Activated B cell treated with CpG ODN at 0.5 μM for 24 hours (primary cell): ENCODE data around the gene AMZ1. TPM values are rescaled to one million over a fixed set of nuclear protein-coding genes. Genes with fewer than 3 reads are reported as not detected.

ENCODE experiments used
- ATAC-seq: fragments of 200-7000 bp; cut with Tn5 transposase; one replicate; pipeline ENCODE4 v1.10.0; 2021; ENCODE audit warnings: low read depth, mild to moderate bottlenecking, moderate library complexity
- CTCF ChIA-PET: fragments of 350-600 bp; sonication (Branson Sonifier 250); formaldehyde crosslinking; loops from one replicate; lab custom pipeline; 2021; ENCODE audit warnings: antibody characterized with exemption; lab: Charles Lee
- POLR2A ChIA-PET: fragments of 350-600 bp; sonication (Branson Sonifier 250); formaldehyde crosslinking; loops from one replicate; lab custom pipeline; 2021; ENCODE audit warnings: antibody characterized with exemption; lab: Charles Lee
- DNase-seq: peaks from one replicate; pipeline ENCODE4 v3.0.0; 2022
- H3K27ac Mint-ChIP-seq: one replicate; pipeline ENCODE4 v1.8.0; 2020; ENCODE audit warnings: mixed read lengths
- H3K27me3 Mint-ChIP-seq: one replicate; pipeline ENCODE4 v1.8.0; 2021; ENCODE audit warnings: mixed read lengths
- H3K36me3 Mint-ChIP-seq: one replicate; pipeline ENCODE4 v1.8.0; 2021; ENCODE audit warnings: low read depth, mixed read lengths
- H3K4me1 Mint-ChIP-seq: one replicate; pipeline ENCODE4 v1.8.0; 2021; ENCODE audit warnings: mixed read lengths
- H3K4me3 Mint-ChIP-seq: one replicate; pipeline ENCODE4 v1.8.0; 2020; ENCODE audit warnings: mild to moderate bottlenecking, mixed read lengths
- H3K9me3 Mint-ChIP-seq: one replicate; pipeline ENCODE4 v1.8.0; 2020; ENCODE audit warnings: mixed read lengths
- CTCF ChIP-seq: fragments of 200-600 bp; IDR thresholded peaks from one replicate; pipeline ENCODE4 v1.8.0; 2022; ENCODE audit warnings: antibody characterized with exemption, mild to moderate bottlenecking
- intact Hi-C: fragments of 100-400 bp; cut with micrococcal nuclease; formaldehyde crosslinking; loops from one replicate; pipeline ENCODE4 v1.15.1; 2024
- total RNA-seq: library from RNA; stranded (reverse); gene quantifications from 2 replicates; pipeline ENCODE4 v1.2.3, GENCODE V29; 2022

AMZ1 gene
- total RNA-seq, 1 donor from 2014 or later, result 8.3 TPM

GRCh38 chr7:2684501-2684900 is 3.5 kb upstream of the AMZ1 start:
- Mint-ChIP-seq H3K36me3 (no peaks in the 10 kb centered on the region), H3K27ac (no peak overlapping the region), H3K27me3 (peaks cover 19% of the 10 kb centered on the region), H3K4me3 (no peak overlapping the region), H3K9me3 (no peaks in the 10 kb centered on the region), H3K4me1 (peaks cover 8% of the 10 kb centered on the region)
- no peak for ATAC-seq
- intact Hi-C loops, result no loop called here
- no peak for DNase-seq
- ChIA-PET CTCF (no interaction called here), POLR2A (interaction anchor here (0.6 to 1.6 kb wide), 2 partner anchors 25 to 231 kb away, joined by 4 to 5 read pairs; no protein-coding TSS in a partner anchor)
- TF ChIP-seq CTCF, result no peak

- Mint-ChIP-seq H3K4me3 (no peak overlapping the region), H3K27me3 (peaks cover 27% of the 10 kb centered on the region), H3K9me3 (no peaks in the 10 kb centered on the region), H3K4me1 (peaks cover 8% of the 10 kb centered on the region), H3K36me3 (no peaks in the 10 kb centered on the region), H3K27ac (no peak overlapping the region)
- CTCF ChIA-PET, result interaction anchor here (1.4 kb wide), 1 partner anchor 23 kb away, joined by 6 read pairs; no protein-coding TSS in a partner anchor
- intact Hi-C loops, result loop anchor here (5.0 kb wide), 1 partner anchor 51 kb away; no protein-coding TSS in a partner anchor
- DNase-seq (no peak), ATAC-seq (no peak)
- TF ChIP-seq CTCF, result no peak
- POLR2A ChIA-PET, result interaction anchor here (1.1 to 2.3 kb wide), 2 partner anchors 24 to 157 kb away, joined by 3 to 6 read pairs; no protein-coding TSS in a partner anchor
These were observed 1.9 kb upstream of the AMZ1 start for GRCh38 chr7:2686101-2686500.

- H3K9me3 Mint-ChIP-seq, result no peaks in the 10 kb centered on the region
- ChIA-PET POLR2A (interaction anchor here (0.7 to 2.3 kb wide), 4 partner anchors 11 to 237 kb away, joined by 3 to 6 read pairs (median 4); no protein-coding TSS in a partner anchor), CTCF (no interaction called here)
- peaks cover 27% of the 10 kb centered on the region for H3K27me3 Mint-ChIP-seq
- intact Hi-C loops, result loop anchor here (5.0 kb wide), 1 partner anchor 50 kb away; no protein-coding TSS in a partner anchor
- H3K36me3 Mint-ChIP-seq, result no peaks in the 10 kb centered on the region
- ATAC-seq, result no peak
- TF ChIP-seq CTCF, result no peak
- H3K4me1 Mint-ChIP-seq, result peaks cover 8% of the 10 kb centered on the region
- no peak overlapping the region for H3K27ac Mint-ChIP-seq
- no peak overlapping the region for H3K4me3 Mint-ChIP-seq
- DNase-seq, result no peak
These were observed 598 bp upstream of the AMZ1 start for GRCh38 chr7:2687338-2687869.

- no peaks in the 10 kb centered on the region for H3K9me3 Mint-ChIP-seq
- ATAC-seq, result peak; percentile 65
- CTCF ChIA-PET, result interaction anchor here (2.8 kb wide), 1 partner anchor 21 kb away, joined by 8 read pairs; no protein-coding TSS in a partner anchor
- no peak overlapping the region for H3K27ac Mint-ChIP-seq
- POLR2A ChIA-PET, result interaction anchor here (1.5 to 2.3 kb wide), 4 partner anchors 10 to 22 kb away, joined by 5 to 15 read pairs (median 10); no protein-coding TSS in a partner anchor
- TF ChIP-seq CTCF, result no peak
- peaks cover 8% of the 10 kb centered on the region for H3K4me1 Mint-ChIP-seq
- peak overlapping the region; percentile 45 for H3K4me3 Mint-ChIP-seq
- H3K27me3 Mint-ChIP-seq, result peaks cover 29% of the 10 kb centered on the region
- intact Hi-C loops, result loop anchor here (1.0 to 5.0 kb wide), 2 partner anchors 10 to 49 kb away; no protein-coding TSS in a partner anchor
- H3K36me3 Mint-ChIP-seq, result no peaks in the 10 kb centered on the region
- DNase-seq, result no peak
These were observed 674 bp downstream of the AMZ1 start for GRCh38 chr7:2688409-2689342.
